Measurements from ENCODE around the gene PSRC1. TPM values are rescaled to one million over a fixed set of nuclear protein-coding genes. Genes with fewer than 3 reads are reported as not detected.

Gene PSRC1
- total RNA-seq, 4 donors from 2014 or later, result 1.7 to 8.7 (median 2.1) TPM

DNA sequence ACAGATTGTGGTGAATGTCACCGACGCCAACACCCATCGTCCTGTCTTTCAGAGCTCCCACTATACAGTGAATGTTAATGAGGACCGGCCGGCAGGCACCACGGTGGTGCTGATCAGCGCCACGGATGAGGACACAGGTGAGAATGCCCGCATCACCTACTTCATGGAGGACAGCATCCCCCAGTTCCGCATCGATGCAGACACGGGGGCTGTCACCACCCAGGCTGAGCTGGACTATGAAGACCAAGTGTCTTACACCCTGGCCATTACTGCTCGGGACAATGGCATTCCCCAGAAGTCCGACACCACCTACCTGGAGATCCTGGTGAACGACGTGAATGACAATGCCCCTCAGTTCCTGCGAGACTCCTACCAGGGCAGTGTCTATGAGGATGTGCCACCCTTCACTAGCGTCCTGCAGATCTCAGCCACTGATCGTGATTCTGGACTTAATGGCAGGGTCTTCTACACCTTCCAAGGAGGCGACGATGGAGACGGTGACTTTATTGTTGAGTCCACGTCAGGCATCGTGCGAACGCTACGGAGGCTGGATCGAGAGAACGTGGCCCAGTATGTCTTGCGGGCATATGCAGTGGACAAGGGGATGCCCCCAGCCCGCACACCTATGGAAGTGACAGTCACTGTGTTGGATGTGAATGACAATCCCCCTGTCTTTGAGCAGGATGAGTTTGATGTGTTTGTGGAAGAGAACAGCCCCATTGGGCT lies 30.6 kb downstream of the PSRC1 start:
- no peak for DNase-seq (ENCODE audit: low spot score)
- TF ChIP-seq, protein P1, sequence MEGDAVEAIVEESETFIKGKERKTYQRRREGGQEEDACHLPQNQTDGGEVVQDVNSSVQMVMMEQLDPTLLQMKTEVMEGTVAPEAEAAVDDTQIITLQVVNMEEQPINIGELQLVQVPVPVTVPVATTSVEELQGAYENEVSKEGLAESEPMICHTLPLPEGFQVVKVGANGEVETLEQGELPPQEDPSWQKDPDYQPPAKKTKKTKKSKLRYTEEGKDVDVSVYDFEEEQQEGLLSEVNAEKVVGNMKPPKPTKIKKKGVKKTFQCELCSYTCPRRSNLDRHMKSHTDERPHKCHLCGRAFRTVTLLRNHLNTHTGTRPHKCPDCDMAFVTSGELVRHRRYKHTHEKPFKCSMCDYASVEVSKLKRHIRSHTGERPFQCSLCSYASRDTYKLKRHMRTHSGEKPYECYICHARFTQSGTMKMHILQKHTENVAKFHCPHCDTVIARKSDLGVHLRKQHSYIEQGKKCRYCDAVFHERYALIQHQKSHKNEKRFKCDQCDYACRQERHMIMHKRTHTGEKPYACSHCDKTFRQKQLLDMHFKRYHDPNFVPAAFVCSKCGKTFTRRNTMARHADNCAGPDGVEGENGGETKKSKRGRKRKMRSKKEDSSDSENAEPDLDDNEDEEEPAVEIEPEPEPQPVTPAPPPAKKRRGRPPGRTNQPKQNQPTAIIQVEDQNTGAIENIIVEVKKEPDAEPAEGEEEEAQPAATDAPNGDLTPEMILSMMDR (IDR thresholded peaks at IDR 0.05), result no peak
- no peak for ATAC-seq (ENCODE audit: low FRiP score)

DNA sequence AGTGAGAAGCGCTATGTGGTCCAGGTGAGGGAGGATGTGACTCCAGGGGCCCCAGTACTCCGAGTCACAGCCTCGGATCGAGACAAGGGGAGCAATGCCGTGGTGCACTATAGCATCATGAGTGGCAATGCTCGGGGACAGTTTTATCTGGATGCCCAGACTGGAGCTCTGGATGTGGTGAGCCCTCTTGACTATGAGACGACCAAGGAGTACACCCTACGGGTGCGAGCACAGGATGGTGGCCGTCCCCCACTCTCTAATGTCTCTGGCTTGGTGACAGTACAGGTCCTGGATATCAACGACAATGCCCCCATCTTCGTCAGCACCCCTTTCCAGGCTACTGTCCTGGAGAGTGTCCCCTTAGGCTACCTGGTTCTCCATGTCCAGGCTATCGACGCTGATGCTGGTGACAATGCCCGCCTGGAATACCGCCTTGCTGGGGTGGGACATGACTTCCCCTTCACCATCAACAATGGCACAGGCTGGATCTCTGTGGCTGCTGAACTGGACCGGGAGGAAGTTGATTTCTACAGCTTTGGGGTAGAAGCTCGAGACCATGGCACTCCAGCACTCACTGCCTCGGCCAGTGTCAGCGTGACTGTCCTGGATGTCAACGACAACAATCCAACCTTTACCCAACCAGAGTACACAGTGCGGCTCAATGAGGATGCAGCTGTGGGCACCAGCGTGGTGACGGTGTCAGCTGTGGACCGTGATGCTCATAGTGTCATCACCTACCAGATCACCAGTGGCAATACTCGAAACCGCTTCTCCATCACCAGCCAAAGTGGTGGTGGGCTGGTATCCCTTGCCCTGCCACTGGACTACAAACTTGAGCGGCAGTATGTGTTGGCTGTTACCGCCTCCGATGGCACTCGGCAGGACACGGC lies 31.4 kb downstream of the PSRC1 start:
- no peak for DNase-seq (ENCODE audit: low spot score)
- no peak for ATAC-seq (ENCODE audit: low FRiP score)
- TF ChIP-seq, protein P1 (IDR thresholded peaks at IDR 0.05), result no peak

GRCh38 chr1:109250454-109251276 lies 32.3 kb downstream of the PSRC1 start:
- TF ChIP-seq, protein P1 (IDR thresholded peaks at IDR 0.05), result no peak
- DNase-seq (ENCODE audit: low spot score), result no peak
- no peak for ATAC-seq (ENCODE audit: low FRiP score)

- TF ChIP-seq, protein P1 (IDR thresholded peaks at IDR 0.05), result no peak
- DNase-seq (ENCODE audit: low spot score), result no peak
- peak; percentile 37 for ATAC-seq (ENCODE audit: low FRiP score)
These were observed 33.1 kb downstream of the PSRC1 start for GRCh38 chr1:109249654-109250401.

- TF ChIP-seq, protein P1 (IDR thresholded peaks at IDR 0.05), result no peak
- ATAC-seq (ENCODE audit: low FRiP score), result no peak
- DNase-seq (ENCODE audit: low spot score), result no peak
These were observed 33.9 kb downstream of the PSRC1 start, which contains the start of gene CELSR2 for GRCh38 chr1:109248797-109249629. Gene CELSR2 (plus strand): TSS chr1:109249539. CDS start chr1:109250080, 541 bp downstream.
